Stimulated activated naive CD8-positive, alpha-beta T cell treated with anti-CD3 and anti-CD28 coated beads, Interleukin-15, amount 100 ng/mL, for 72 hours (primary cell): ENCODE measurements around the gene HGF.

Experiments used
- ATAC-seq: fragments of 150-1000 bp; cut with Tn5 transposase; 2 replicates; pipeline ENCODE4 v1.10.0; 2021; ENCODE audit warnings: mild to moderate bottlenecking, moderate library complexity
- DNase-seq, 2 donors: peaks; one replicate each; pipeline ENCODE4 v3.0.0; 2021 to 2022
- H3K27ac Mint-ChIP-seq, 2 donors: one replicate each; pipeline ENCODE4 v1.8.0; 2022; ENCODE audit warnings: mild to moderate bottlenecking in 2 of 2, mixed read lengths in 2 of 2, moderate library complexity in 2 of 2
- H3K27me3 Mint-ChIP-seq: one replicate; pipeline ENCODE4 v1.8.0; 2022; ENCODE audit warnings: mixed read lengths
- H3K4me1 Mint-ChIP-seq: one replicate; pipeline ENCODE4 v1.8.0; 2022; ENCODE audit warnings: mild to moderate bottlenecking, mixed read lengths
- H3K4me3 Mint-ChIP-seq, 2 donors: one replicate each; pipeline ENCODE4 v1.8.0; 2022; ENCODE audit warnings: mild to moderate bottlenecking in 2 of 2, mixed read lengths in 2 of 2, moderate library complexity in 1 of 2
- H3K9me3 Mint-ChIP-seq, 2 donors: one replicate each; pipeline ENCODE4 v1.8.0; 2022; ENCODE audit warnings: mixed read lengths in 2 of 2

HGF gene

DNA sequence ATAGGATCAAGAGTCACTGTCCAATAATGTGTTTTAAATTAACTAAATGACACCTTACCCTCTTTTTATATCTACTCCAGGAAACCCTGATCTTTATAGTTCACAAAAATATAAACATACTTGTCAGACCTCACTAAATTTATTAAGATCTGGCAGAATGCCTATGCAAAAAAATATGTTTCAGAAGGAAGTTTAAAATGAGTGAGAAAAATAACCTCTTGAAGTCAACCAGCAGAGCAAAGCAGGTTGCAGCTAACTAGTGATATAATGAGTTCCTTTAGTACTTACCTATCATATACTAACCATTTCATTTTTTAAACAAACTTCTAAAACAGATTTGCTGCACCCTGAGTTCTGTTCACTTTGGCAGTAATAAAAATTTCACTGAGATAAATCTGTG lies 14.0 kb upstream of the HGF start:
- ATAC-seq (no peak), DNase-seq (no peak)
- H3K9me3 Mint-ChIP-seq, result no peaks in the 10 kb centered on the region
- no peaks in the 10 kb centered on the region for H3K4me1 Mint-ChIP-seq
- H3K4me3 Mint-ChIP-seq, result no peak overlapping the region
- no peak overlapping the region for H3K27ac Mint-ChIP-seq
- H3K27me3 Mint-ChIP-seq, result no peaks in the 10 kb centered on the region

DNA sequence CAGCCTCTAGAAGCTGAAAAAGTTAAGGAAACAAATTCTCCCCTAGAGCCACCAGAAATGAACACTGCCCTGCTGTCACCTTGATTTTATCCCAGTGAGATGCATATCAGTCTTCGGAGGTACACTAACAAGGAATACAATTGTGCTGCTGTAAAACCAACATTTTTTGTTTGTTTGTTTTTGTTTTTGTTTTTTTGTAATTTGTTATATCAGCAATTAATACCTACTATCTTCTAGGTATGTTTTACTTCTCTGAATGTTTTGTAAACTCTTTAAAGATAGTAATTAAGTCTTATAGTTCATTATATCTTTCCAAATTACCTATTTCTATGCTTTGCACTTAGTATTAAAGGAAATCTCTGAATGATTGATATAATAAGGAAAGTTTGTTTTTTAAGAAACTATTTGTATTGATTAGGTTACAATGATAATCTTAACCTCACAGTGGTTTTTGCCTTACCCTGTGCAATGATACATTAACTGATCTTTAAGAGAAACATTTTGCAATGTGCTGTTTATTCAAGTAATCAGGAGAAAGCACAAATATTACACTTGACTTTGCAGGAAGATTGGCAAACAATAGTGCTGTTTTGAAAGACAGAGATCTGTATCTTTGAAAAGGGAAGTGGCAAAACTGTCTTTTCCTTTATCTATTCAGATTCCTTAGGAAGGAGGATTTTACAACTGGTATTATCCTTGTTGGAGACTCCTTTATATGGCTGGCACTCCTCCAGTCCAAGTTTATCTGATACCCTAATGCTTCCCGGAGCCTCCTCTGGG lies 11.3 kb upstream of the HGF start:
- H3K4me3 Mint-ChIP-seq, result no peak overlapping the region
- no peaks in the 10 kb centered on the region for H3K4me1 Mint-ChIP-seq
- no peaks in the 10 kb centered on the region for H3K9me3 Mint-ChIP-seq
- no peak overlapping the region for H3K27ac Mint-ChIP-seq
- no peak for DNase-seq
- no peak for ATAC-seq
- no peaks in the 10 kb centered on the region for H3K27me3 Mint-ChIP-seq

DNA sequence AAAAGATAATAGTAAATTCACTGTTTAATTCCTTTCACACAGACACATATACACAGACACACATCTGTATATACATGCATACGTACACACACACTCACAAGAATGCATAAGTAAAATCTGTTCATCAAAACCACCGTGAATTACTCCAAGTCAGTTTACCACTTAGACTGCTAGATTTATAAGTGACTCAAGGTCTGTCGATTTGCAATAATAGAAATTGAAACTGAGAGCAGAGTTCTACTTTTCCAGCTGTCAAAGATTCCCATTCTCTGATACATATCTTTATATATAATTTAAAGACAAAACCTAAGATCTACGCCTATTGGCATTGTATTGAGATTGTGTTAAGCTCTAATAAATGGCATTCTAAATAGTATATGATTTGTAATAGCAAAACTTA lies 9.9 kb upstream of the HGF start:
- H3K27me3 Mint-ChIP-seq, result no peaks in the 10 kb centered on the region
- H3K4me1 Mint-ChIP-seq, result no peaks in the 10 kb centered on the region
- no peak overlapping the region for H3K27ac Mint-ChIP-seq
- DNase-seq (no peak), ATAC-seq (no peak)
- no peaks in the 10 kb centered on the region for H3K9me3 Mint-ChIP-seq
- H3K4me3 Mint-ChIP-seq, result no peak overlapping the region

DNA sequence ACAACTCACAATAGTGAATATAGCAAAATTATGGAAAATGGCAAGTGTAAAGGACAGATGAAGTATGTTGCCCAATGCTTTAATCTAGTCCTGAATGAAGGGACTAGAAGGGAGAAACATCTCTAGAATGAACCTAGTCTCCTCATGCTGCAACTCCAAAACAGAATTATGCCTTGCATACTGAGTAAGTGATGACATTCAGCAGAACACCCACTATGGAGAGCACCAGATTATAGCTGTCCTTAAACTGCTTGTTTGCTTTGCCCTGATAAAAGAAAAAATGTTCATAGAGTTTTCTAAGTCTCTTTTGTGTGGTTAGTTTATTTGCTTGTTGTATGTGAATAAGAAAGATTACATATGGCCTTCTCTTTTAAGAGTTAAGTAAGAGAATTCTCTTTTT lies 7.8 kb upstream of the HGF start:
- Mint-ChIP-seq H3K27ac (no peak overlapping the region), H3K27me3 (no peaks in the 10 kb centered on the region), H3K4me1 (no peaks in the 10 kb centered on the region), H3K9me3 (no peaks in the 10 kb centered on the region), H3K4me3 (no peak overlapping the region)
- DNase-seq (no peak), ATAC-seq (no peak)

DNA sequence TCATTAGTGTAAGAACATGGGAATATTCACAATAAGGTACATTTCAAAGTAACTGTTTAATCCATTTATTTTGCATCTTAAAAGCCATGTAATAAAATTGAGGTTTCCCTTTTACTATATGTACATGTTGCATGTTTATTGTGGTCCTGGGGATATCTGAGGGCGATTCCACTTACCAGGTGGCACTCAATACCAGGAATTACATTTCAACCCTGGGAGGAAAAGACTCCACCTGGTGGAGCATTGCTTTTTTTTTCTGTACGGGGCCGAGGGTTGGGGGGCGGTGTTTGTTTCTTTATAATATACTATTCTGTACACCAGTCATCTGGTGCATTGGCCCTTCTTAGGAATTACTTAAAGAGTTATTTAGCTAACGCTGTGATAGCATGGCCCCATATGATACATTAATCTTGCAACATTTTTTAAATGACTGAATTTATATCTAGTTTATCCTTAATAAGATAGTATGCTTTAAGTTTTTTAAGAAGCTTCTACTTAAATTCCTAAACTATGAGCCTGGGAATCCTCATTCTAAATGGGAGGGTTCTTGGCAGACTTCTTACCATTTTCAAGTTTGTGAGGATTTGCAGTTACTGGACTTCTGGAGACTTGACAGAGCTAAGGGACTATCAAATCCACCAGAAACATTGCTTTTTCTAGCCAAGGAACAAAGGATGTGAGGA lies 7.2 kb upstream of the HGF start:
- ATAC-seq (no peak), DNase-seq (no peak)
- Mint-ChIP-seq H3K4me1 (no peaks in the 10 kb centered on the region), H3K4me3 (no peak overlapping the region), H3K9me3 (no peaks in the 10 kb centered on the region), H3K27ac (no peak overlapping the region), H3K27me3 (no peaks in the 10 kb centered on the region)

DNA sequence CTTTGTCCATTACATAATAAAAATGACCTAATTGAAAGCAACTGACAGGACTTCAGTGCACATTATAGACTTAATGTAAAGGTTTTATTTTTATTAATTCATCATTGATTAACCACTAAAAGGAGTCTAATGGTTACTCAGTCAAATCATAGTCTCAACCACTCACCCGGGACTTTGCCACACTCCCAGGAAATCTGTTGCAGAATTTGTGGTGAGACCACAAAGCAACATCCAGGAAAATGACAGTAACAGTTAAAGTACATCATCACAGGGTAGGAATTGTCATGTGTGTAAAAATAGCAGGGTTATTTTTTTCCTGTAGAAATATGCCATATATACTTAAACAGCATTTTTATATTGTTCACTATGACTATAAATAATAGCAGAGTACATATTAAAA lies 6.3 kb upstream of the HGF start:
- Mint-ChIP-seq H3K27me3 (no peaks in the 10 kb centered on the region), H3K27ac (no peak overlapping the region), H3K4me1 (no peaks in the 10 kb centered on the region), H3K4me3 (no peak overlapping the region), H3K9me3 (no peaks in the 10 kb centered on the region)
- DNase-seq (no peak), ATAC-seq (no peak)

DNA sequence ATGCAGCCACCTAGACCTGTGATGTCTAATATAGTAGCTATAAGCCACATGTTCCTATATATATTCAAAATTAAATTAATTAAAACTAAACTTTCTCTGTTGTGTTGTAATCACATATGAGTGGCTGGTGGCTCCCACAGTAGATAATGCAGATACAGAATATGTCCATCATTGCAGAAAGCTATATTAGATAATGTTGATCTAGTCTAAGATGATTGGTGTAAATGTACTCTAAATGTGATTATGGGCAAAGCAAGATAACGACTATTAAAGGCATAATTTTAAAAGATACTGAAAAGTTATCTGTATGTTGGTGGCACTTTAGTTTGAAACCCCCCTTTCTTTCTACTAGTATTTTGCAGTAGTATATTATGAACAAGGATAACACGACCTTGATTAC lies 5.7 kb upstream of the HGF start:
- Mint-ChIP-seq H3K27ac (no peak overlapping the region), H3K4me1 (no peaks in the 10 kb centered on the region), H3K4me3 (no peak overlapping the region), H3K27me3 (no peaks in the 10 kb centered on the region), H3K9me3 (no peaks in the 10 kb centered on the region)
- no peak for ATAC-seq
- DNase-seq, result no peak

DNA sequence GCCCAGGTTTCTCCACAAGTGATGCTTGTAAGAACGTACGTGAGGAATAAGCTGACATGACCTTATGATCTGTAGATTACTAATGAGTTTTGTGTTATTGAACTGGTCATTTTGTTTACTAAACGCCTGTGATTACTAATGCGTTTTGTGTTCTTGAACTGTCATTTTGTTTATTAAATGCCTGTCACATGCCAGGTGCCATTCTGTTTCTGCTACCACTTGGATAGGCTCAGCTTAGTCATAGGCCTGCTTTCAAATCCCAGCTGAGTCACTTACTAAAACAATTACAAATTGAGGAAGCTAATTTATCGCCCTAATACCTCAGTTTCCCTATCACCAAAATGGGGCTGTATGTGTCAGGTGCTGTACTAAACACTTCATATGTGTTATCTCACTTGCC lies 4.7 kb upstream of the HGF start:
- H3K4me1 Mint-ChIP-seq, result no peaks in the 10 kb centered on the region
- H3K27me3 Mint-ChIP-seq, result peaks cover 10% of the 10 kb centered on the region
- H3K4me3 Mint-ChIP-seq, result no peak overlapping the region
- no peaks in the 10 kb centered on the region for H3K9me3 Mint-ChIP-seq
- no peak overlapping the region for H3K27ac Mint-ChIP-seq
- DNase-seq, result no peak
- ATAC-seq, result no peak

DNA sequence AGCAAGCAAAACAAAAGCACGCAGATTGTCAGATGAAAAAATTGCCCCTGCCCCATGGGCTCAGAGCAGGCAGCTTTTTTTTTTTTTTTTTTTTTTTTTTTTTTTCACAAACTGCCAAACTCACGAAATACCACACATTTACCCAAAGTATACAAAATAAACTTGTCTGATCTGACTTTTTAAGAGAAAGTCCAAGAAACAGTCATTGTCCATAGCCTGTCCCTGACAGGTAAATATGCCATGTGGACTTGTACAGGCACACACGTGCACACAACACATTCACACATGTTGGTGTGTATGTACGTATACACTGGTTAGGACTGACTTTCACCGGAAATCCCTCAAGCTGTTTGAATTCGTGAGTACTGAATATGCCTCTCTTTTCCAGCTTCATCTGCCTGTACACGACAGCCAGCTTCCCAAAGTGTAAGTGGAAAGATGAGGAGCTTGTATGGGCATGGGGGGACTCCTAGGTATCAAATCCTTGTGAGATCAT lies 929 bp upstream of the HGF start:
- Mint-ChIP-seq H3K27ac (no peak overlapping the region), H3K27me3 (peaks cover 17% of the 10 kb centered on the region), H3K4me1 (peaks cover 4% of the 10 kb centered on the region), H3K9me3 (no peaks in the 10 kb centered on the region), H3K4me3 (no peak overlapping the region)
- no peak for DNase-seq
- ATAC-seq, result no peak

DNA sequence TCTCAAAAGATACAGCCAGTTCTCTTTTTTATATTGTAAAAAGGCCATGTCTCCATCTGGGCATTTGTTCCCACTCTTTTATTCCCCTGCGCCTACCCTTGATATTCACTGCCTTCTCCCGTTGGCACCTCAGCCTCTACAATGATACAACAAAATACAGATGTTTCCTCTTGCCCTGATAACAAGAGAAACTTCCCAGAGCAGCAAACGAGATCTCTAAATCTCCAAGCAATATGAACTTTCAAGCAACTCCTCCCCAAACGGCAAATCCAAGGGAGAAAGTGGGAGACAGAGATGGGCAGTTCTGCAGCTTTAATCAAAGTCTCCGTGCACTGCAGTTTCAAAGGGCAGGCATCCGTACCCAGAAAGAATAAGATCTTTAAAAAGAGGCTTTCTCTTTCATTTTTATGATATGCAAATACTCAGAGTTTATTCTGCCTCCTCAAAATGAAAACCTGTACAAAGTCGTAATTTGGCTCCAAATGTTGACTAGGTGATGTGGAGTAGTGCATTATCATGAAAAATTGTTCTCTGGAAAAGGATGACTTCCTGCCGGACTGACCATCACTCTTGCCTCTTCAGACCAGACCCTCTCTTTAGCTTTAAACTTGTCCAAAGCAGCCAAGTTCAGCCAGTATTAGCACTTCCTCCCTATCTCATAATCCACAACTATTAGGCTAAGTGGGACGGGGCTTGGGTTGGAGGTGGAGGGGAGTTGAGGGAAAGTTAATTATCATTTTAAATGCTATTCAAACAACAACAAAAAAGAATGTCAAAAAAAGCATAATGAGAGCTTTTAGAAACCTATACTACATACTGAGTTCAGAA lies 682 bp downstream of the HGF start:
- ATAC-seq, result no peak
- Mint-ChIP-seq H3K9me3 (no peaks in the 10 kb centered on the region), H3K4me1 (peaks cover 4% of the 10 kb centered on the region), H3K27ac (no peak overlapping the region), H3K4me3 (peak overlapping the region in 1 of 2 donors; percentile 10), H3K27me3 (peaks cover 17% of the 10 kb centered on the region)
- no peak for DNase-seq

DNA sequence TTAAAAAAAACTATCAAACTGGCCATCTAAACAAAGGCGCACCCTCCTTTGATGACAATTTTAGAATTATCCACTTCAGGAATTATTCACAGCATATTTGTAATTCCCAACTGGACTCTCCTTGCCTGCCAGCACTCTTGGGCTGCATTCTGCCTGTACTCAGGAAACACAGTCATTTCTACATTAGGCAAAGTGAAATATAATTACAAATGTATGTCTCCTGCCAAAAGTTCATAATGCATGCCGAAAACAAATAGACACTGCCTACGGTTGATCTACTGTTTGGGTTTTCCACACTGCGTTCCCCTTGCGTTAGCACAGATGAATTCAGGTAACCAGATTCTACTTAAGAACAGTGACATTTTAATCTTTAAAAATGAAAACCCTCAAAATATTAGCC lies 1.9 kb downstream of the HGF start:
- no peak for ATAC-seq
- Mint-ChIP-seq H3K4me1 (peaks cover 4% of the 10 kb centered on the region), H3K4me3 (no peak overlapping the region), H3K27ac (no peak overlapping the region), H3K27me3 (peaks cover 17% of the 10 kb centered on the region), H3K9me3 (no peaks in the 10 kb centered on the region)
- DNase-seq, result no peak

DNA sequence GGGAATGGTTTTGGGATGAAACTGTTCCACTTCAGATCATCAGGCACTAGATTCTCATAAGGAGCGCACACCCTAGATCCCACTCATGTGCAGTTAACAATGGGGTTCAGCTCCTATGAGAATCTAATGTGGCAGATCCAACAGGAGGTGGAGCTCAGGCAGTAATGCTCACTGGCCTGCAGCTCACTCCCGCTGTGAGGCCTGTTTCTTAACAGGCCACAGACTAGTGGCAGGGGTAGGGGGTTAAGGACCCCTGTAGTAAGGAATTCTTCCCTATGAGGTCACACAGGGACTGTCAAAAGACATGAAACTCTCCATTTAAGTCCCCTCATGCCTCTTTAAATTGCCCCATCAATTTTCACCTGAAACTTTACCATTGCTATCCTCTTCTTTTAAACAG lies 8.0 kb downstream of the HGF start:
- Mint-ChIP-seq H3K9me3 (no peaks in the 10 kb centered on the region), H3K27me3 (no peaks in the 10 kb centered on the region), H3K4me1 (no peaks in the 10 kb centered on the region), H3K27ac (no peak overlapping the region), H3K4me3 (no peak overlapping the region)
- no peak for ATAC-seq
- DNase-seq, result no peak

DNA sequence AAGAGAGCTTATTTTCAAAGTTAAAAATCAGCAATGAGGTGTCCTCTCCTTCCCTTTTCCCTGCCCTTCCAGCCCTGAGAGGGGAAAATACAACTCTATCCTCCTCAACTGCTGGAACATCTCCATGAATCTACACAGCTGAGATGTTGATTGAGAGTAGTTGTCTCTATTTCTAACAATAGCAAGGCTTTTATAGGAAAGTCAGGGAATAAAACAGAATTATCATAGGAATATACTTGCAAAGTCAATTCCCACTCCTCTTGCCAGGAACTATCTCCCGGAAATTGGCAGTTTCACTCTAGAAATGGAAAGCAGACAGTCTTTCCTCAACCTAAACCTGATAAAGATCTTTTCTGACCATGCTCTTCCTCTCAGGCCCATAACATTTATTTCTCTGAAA lies 8.8 kb downstream of the HGF start:
- ATAC-seq, result no peak
- no peaks in the 10 kb centered on the region for H3K27me3 Mint-ChIP-seq
- H3K4me3 Mint-ChIP-seq, result no peak overlapping the region
- H3K27ac Mint-ChIP-seq, result no peak overlapping the region
- H3K4me1 Mint-ChIP-seq, result no peaks in the 10 kb centered on the region
- no peaks in the 10 kb centered on the region for H3K9me3 Mint-ChIP-seq
- DNase-seq, result no peak

DNA sequence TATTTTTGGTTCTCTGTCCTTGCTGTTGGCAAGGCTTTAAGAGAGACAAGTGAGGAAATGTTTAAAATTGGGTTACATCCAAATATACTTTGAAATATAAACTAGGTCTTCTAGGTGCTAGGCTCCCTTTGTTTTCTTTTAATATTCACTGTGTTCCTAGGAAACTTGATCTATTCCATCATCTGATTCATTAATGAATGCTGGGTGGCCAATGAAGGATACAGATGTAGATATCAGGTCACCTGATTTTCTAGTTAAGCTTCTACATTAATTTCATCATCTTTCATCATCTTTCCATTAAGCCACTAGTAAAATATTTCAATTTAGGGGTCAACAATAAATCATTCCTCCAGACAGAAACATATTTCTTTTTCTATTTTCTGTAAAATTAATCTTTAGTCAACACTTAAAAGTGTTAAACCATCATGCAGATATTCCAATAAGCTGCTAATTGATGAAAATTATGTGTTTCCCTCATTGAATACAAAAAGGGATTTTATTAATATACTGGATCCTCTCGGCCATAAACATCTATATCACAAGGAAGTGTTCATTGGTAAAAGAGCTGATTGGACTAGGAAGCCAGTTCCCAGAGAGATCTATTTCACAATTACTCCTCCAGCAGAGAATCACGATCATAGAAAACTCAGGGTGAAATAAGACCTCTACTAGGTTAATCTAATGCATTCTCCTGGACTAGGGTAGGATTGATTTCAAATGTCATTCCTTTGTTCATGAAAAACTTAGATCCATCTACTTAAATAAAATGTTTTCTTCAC lies 14.7 kb downstream of the HGF start:
- Mint-ChIP-seq H3K4me1 (no peaks in the 10 kb centered on the region), H3K9me3 (no peaks in the 10 kb centered on the region), H3K4me3 (no peak overlapping the region), H3K27ac (no peak overlapping the region), H3K27me3 (no peaks in the 10 kb centered on the region)
- DNase-seq (no peak), ATAC-seq (no peak)

DNA sequence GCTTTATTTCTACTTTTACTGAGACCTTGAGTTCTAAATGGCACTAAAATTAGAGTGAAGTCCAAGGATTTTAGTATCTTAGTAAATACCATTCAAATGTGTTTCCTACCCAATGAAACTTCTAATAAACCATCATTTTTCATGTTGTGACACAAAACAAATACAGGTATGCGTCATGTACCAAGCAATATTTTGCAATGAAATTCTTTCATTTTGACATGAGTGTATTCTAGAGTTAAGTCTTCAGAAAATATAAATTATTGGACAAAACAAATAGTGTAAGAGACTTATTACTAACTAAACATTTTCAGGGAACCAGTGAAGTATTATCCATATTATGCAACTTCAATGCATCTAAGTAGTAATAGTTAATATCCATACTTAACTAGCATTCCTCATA lies 16.5 kb downstream of the HGF start:
- Mint-ChIP-seq H3K27me3 (no peaks in the 10 kb centered on the region), H3K4me3 (no peak overlapping the region), H3K27ac (no peak overlapping the region), H3K9me3 (no peaks in the 10 kb centered on the region), H3K4me1 (no peaks in the 10 kb centered on the region)
- DNase-seq (no peak), ATAC-seq (no peak)
